HG03039 (cell line): ENCODE results near the gene ZNF503.

Experiments used
- ATAC-seq: cut with Tn5 transposase; IDR thresholded peaks from one replicate; pipeline ENCODE4 v1.9.1; 2021; ENCODE audit warnings: mild to moderate bottlenecking, moderate library complexity; ENCODE audit not compliant: unreplicated experiment

Gene ZNF503

DNA sequence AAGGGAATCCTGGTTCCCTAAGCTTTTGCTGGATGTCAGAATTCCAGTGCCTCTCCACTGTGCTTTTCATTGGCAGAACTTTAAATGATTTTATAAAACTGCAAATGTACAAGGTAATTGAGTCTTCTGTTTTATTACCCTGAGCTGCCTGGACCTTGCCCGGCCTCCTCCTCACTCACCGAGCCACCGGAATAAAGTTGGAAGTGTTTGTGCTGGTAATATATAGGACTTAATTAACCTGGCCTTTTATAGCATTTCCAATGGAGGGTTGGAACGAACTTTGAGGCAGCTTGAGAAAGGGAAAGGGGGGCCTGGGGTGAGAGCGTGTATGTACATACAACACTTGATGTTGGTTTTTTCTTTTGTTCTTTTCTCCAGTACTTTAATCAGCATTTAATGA, 43.4 kb downstream of the ZNF503 start:
- ATAC-seq, result no peak

DNA sequence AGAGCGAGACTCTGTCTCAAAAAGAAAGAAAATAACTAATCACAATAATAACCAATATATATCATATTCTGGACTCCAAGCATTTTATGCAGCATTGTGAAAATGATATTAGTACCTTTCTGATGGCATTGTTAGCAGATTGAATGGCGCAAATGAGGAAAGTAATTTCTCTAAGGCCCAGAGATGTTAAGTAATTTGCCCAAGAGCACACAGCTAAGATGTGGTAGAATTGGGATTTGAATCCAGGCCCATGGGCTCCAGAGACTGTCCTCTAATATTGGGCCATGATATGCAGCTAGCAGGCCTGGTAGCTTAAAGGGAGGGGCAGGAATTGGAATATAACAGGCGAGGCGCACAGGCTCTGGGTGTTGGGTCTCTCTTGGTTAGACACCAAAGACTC, 44.1 kb downstream of the ZNF503 start:
- no peak for ATAC-seq

DNA sequence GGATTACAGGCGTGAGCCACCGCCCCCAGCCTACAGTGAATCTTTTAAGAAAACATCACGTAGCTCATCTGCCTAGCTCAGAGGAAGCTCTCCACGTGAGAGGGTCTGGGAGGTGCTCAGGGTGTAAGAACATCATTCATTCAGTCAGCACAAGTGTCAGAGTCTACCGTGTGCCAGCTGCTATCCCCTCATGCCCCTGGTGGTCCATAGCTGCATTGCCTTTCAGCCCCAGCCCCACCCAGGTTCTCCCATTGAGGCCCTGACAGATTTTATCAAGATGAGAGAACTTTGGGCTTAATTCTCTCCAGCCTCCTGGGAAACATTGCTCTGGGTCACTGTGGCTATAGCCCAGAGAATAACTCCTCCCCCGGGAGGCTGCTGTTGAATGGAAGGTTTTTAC, 45.1 kb downstream of the ZNF503 start:
- ATAC-seq, result no peak

DNA sequence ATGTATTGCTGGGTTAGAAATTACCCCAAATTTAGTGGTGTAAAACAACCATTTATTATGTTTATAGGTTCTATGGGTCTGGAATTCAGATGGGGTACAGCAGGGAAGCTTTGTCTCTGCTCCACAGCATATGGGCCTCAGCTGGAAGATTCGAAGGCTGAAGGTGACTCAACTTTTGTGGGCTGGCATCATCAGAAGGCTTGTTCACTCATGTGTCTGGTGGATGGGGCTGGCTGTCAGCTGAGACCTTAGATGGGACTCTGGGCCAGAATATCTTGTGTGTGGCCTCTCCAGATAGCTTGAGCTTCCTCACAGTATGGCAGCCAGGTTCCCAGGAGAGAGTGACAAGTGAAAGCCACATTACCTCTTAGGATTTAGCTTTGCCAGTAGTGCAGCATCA, 45.9 kb downstream of the ZNF503 start:
- ATAC-seq, result no peak

DNA sequence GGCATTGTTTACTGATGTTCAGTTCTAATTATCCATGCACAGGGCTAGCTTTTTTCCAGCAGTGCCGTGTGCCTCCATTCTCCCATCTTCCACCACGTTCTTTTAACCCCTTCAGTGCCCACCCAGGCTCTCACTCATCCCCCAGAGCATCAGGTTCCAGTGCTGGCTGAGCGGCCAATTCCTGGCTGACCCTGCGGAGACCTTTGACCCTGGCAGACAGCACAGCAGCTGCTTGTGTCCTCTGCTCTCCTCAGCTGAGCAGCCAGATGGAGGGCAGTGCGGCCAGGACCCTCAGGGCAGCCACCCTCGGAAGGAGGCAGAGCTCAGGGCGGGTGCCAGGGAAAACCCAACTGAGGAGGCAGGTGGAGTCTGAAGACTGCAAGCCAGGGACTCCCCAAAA, 48.4 kb downstream of the ZNF503 start:
- no peak for ATAC-seq

DNA sequence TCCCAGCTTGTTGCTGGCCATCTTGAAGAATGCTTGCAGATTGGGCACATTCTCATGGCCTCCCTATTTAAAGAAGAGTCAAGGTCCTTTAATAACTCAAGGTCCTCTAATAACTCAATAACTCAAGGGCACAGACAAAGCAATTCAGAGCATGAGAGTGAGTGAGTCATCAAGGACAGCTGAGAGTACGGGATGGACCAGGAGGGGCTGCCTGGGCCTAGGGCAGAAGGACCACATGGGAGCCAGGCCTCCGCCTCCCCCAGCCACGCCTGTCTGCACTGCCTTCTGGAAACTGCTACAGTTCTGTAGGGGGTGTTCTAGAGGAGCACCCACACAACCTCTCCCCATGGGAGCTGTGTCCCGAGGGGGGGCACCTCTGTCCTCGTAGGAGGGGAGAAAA, 48.9 kb downstream of the ZNF503 start:
- ATAC-seq, result no peak

DNA sequence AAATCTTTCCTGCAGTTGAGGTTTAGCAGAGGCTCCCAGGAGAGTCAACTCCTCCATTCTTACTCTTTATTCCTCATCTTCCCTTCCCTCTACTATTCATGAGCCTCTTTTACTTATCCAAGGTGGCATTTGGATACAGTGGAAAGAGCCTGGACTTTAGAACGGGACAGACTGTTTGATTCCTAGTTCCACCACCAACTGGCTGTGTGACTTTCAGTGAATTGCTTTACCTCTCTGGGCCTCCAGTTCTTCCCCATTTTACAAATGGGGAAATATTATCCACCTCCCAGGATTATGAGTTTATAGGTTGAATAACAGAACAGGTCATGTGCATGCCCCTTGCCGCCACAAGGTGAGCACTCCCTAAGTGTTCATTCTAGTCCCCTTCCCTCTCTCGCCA, 49.9 kb downstream of the ZNF503 start:
- ATAC-seq, result no peak

DNA sequence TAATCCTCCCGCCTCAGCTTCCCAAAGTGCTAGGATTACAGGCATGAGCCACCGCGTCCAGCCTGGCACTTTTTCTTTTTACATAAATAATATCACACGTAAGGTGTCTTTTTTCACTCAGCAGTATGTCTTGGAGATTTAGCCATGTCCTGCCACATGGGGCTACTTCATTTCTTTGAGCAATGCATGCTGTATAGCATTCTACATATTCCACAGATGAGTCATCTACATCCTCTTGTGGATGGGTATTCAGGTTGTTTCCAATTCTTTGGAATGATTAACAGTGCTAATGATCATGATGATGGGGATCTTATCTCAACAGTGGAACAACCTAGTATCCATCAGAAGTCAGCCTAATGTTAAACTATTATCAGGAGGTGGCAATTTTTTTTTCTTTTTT, 50.8 kb downstream of the ZNF503 start:
- no peak for ATAC-seq
